ENCODE measurements around the gene GUCA2A.

GUCA2A gene

GRCh38 chr1:42130061-42130660 lies 34.4 kb downstream of the GUCA2A start:
- DNase-seq, result no peak

DNA sequence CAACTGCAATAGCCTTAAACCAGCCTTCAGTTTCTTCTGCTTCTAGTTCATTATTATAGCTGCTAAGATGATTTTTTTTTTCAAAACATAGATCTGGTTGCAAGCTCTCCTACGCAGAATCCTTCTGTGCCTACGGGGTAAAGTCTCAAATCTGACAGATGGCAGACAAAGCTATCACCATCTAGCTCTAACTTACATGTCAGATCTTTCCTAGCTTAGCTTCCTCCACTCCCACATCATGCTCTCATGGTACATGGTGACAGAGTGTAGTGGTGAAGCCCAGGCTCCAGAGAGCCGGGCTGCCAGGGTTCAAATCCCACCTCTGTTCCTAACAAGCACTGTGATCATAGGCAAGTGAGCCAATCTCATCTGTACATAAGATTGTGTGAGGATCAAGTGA lies 35.6 kb downstream of the GUCA2A start:
- no peak for DNase-seq

- no peak for DNase-seq
Measured at GRCh38 chr1:42128499-42128898, 36.0 kb downstream of the GUCA2A start.

DNA sequence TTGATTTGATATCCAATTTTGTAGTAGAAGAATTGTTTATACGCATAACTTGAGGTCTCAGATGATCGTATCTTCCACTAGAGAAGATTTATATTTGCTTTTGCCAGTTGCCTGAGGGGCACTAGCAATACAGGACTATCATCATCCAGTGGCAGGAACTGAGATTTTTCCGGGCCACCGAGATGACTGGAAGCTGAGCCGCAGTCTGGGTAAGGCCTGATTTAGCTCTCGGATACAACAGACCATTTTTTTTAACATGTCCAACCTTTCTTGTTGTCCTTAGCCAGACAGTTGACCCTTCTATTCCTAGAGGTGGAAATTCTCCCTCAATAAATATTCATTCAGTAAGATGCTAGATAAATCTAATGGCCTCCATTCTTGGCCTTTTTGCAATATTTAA lies 36.8 kb downstream of the GUCA2A start:
- no peak for DNase-seq

DNA sequence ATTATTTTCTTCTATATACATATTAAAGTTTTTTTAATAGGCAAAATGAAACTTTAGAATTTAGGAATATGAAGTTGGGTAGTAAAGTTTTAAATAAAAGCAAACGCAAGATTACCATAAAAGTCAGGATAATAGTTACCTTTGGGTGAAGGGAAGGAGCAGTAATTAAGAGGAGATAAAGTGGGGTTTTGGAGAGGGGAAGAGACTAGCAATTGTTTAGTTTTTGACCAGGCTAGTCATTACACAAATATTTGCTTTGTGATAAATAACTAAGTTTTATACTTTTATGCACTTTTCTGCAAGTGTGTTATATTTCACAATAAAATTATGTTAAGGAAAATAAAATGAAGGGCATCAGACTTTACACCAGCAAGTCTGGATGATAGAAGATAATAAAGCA lies 39.0 kb downstream of the GUCA2A start:
- no peak for DNase-seq

DNA sequence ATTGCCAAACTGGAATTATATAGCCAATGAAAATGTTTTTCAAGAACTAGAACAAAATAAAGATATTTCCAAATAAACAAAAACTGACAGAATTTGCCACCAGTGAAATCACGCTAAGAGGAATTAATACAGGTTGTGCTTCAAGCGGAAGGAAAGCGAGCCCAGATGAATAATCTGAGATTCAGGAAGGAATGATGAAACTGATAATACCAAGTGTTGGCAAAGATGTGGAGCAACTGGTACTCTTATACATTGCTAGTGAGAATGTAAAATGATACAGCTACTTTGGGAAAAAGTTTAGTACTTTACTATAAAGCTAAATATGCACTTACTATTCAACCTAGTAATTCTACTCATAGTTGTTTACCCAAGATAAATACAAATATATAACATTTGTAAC lies 42.1 kb downstream of the GUCA2A start:
- no peak for DNase-seq

- DNase-seq, result no peak
Measured at GRCh38 chr1:42118125-42118524, 46.4 kb downstream of the GUCA2A start.

GRCh38 chr1:42117214-42117613 lies 47.3 kb downstream of the GUCA2A start:
- DNase-seq, result no peak

DNA sequence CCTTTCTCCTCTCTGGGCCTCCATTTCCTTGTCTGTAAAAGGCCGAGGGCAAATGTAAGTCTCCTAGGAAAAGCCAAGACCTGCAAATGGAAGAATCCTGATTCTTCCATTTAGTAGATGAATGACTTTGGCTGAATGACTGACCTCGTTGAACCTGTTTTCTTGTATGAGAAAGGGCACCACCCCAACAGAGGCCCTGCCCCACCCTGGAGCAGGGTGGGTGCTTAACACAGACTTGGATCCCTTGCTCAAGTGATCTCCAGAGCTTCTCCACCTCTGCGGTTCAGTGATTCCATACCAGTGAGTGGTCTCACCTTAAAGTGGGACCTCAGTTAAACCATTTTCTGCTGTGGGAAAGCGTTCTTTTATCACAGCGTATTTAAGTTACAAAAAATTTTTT lies 50.3 kb downstream of the GUCA2A start:
- DNase-seq, result no peak
